Measurements from ENCODE around the gene SIRT1.

Gene SIRT1

DNA sequence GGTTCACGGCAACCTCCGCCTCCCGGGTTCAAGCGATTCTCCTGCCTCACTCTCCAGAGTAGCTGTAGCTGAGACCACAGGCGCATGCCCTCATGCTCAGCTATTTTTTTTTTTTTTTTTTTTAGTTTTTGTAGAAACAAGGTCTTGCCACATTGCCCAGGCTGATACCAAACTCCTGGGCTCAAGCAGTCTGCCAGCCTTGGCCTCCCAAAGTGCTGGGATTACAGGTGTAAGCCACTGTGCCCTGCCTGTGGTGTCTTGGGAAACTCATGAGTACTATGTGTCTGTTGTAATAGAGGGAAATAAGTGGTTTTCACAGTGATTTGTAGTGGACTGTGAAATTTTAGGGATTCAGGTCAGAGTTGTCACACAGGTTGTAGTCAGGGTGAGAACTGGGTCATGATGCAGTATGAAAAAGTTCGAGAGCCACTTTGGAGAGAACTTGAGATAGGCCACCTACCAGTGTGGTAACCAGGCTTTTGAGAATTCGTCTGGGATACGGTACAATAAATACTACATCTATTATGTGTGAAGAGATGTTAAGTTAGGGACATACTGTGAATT is 30.4 kb downstream of the SIRT1 start:
- H3K9me3 Mint-ChIP-seq, result no peaks in the 10 kb centered on the region
- H3K36me3 Mint-ChIP-seq (ENCODE audit: low read depth), result peaks cover 55% of the 10 kb centered on the region
- no peaks in the 10 kb centered on the region for H3K27me3 Mint-ChIP-seq
- H3K27ac Mint-ChIP-seq, result no peak overlapping the region
- H3K4me3 Mint-ChIP-seq, result no peak overlapping the region
- peaks cover 17% of the 10 kb centered on the region for H3K4me1 Mint-ChIP-seq (ENCODE audit: low read depth)

DNA sequence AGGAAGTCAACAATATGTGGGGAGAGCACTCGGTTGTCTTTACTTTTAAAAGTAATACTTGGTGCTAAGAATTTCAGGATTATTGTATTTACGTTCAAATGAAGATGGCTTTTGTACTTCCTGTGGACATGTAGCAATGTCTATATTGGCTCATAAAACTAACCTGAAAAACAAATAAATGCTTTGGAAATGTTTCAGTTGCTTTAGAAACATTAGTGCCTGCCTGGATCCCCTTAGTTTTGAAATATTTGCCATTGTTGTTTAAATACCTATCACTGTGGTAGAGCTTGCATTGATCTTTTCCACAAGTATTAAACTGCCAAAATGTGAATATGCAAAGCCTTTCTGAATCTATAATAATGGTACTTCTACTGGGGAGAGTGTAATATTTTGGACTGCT is 32.7 kb downstream of the SIRT1 start:
- Mint-ChIP-seq H3K36me3 (ENCODE audit: low read depth) (peaks cover 49% of the 10 kb centered on the region), H3K27me3 (no peaks in the 10 kb centered on the region), H3K4me3 (no peak overlapping the region), H3K27ac (peak overlapping the region; percentile 41), H3K9me3 (no peaks in the 10 kb centered on the region), H3K4me1 (ENCODE audit: low read depth) (peaks cover 11% of the 10 kb centered on the region)

DNA sequence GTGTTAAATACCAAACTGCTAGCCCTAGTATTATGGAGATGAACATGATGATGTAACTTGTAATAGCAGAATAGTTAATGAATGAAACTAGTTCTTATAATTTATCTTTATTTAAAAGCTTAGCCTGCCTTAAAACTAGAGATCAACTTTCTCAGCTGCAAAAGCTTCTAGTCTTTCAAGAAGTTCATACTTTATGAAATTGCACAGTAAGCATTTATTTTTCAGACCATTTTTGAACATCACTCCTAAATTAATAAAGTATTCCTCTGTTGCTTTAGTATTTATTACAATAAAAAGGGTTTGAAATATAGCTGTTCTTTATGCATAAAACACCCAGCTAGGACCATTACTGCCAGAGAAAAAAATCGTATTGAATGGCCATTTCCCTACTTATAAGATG is 33.2 kb downstream of the SIRT1 start:
- Mint-ChIP-seq H3K9me3 (no peaks in the 10 kb centered on the region), H3K4me3 (no peak overlapping the region), H3K4me1 (ENCODE audit: low read depth) (peaks cover 5% of the 10 kb centered on the region), H3K36me3 (ENCODE audit: low read depth) (peaks cover 44% of the 10 kb centered on the region), H3K27ac (no peak overlapping the region), H3K27me3 (no peaks in the 10 kb centered on the region)

DNA sequence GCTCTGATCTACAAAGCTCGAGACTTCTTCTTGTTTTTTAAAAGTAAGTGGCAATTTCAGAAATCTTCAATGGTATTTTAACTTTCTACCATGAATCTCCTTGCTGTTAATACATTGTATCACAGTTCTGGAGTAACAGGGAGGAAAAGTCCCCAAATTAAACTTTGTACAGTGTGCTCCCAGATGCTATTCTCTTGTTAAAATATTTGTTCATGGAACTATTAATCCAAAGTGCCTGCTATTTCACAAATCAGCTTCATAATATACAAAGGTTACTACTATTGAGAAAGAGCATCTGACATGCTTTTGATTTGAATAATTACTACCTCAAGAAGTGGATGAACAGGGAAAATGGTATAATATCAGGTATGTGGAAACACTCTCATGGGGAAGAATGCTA is 36.6 kb downstream of the SIRT1 start:
- no peak overlapping the region for H3K27ac Mint-ChIP-seq
- H3K4me1 Mint-ChIP-seq (ENCODE audit: low read depth), result no peaks in the 10 kb centered on the region
- no peaks in the 10 kb centered on the region for H3K27me3 Mint-ChIP-seq
- no peaks in the 10 kb centered on the region for H3K9me3 Mint-ChIP-seq
- H3K4me3 Mint-ChIP-seq, result no peak overlapping the region
- H3K36me3 Mint-ChIP-seq (ENCODE audit: low read depth), result peaks cover 19% of the 10 kb centered on the region

DNA sequence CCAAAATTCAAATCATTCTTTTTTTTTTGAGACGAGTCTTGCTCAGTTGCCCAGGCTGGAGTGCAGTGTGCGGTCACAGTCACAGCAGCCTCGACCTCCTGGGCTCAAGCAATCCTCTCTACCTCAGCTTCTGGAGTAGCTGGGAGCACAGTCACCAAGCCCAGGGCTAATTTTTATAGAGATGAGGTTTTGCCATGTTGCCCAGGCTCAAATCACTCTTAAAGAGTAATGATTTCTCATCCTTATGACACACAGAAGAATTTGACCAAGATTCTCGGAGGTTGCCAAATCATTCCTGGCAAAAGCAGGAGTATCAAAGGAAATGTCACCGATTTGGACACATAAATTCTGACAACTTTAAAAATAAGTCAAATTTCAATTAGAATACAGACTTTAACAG is 39.1 kb downstream of the SIRT1 start:
- Mint-ChIP-seq H3K9me3 (no peaks in the 10 kb centered on the region), H3K27ac (no peak overlapping the region), H3K36me3 (ENCODE audit: low read depth) (peaks cover 15% of the 10 kb centered on the region), H3K4me1 (ENCODE audit: low read depth) (no peaks in the 10 kb centered on the region), H3K27me3 (no peaks in the 10 kb centered on the region), H3K4me3 (no peak overlapping the region)

DNA sequence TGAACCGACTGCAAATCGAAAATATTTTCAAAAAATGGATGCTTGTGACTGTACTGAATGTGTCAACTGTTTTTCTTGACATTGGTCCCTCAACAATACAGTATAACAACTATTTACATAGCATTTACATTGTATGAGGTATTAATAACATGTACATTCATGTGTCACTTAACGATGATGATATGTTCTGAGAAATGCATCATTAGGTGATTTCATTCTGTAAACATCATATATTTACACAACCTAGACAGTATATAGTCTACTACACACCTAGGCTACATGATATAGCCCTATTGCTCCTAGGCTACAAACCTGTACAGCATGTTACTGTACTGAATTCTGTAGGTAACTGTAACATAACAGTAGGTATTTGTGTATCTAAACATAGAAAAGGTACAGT is 39.7 kb downstream of the SIRT1 start:
- Mint-ChIP-seq H3K4me3 (no peak overlapping the region), H3K27me3 (no peaks in the 10 kb centered on the region), H3K4me1 (ENCODE audit: low read depth) (no peaks in the 10 kb centered on the region), H3K36me3 (ENCODE audit: low read depth) (peaks cover 14% of the 10 kb centered on the region), H3K9me3 (no peaks in the 10 kb centered on the region), H3K27ac (no peak overlapping the region)

DNA sequence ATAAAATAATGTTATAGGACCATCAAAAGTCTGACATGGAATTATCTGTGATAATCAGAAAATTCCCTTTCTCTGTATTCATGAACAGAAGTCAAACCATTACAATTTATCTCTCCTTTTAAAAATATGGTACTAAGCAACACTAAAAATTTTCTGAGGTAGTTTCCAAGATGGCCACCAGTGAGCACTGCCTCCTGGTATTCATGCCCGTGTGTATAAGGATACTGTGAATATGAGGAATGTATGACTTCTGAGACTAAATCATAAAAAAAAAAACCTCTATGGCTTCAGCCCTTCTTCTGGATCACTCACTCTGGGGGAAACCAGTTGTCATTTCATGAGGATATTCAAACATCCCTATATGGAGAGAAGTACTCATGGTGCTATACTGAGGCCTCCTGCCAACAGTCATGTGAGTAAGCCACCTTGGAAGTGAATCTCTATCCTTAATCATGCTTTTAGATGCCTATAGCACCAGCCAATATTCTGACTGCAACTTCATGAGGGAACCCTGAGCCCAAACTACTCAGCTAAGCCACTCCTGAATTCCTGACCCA is 41.1 kb downstream of the SIRT1 start:
- Mint-ChIP-seq H3K36me3 (ENCODE audit: low read depth) (peaks cover 18% of the 10 kb centered on the region), H3K4me1 (ENCODE audit: low read depth) (no peaks in the 10 kb centered on the region), H3K4me3 (no peak overlapping the region), H3K9me3 (no peaks in the 10 kb centered on the region), H3K27me3 (no peaks in the 10 kb centered on the region), H3K27ac (no peak overlapping the region)

DNA sequence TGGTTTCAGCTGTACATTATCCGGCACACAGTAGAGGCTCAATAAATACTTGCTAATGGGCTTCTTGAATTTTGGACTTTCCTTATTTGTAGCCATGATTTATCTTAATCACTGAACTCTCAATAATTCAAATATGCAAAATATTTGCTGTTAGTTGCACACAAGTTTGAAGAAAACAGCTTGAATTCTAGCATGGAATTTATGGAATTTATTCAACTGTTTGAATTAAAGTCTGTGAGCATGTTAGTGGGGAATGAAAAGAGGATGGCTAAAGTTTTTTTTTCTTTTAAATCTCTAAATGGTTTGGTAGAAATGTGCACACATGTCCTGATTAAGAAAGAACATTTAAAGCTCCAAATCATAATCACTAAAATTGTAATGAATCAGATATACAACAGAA is 42.5 kb downstream of the SIRT1 start:
- H3K4me3 Mint-ChIP-seq, result no peak overlapping the region
- H3K36me3 Mint-ChIP-seq (ENCODE audit: low read depth), result peaks cover 12% of the 10 kb centered on the region
- no peak overlapping the region for H3K27ac Mint-ChIP-seq
- H3K27me3 Mint-ChIP-seq, result no peaks in the 10 kb centered on the region
- H3K9me3 Mint-ChIP-seq, result no peaks in the 10 kb centered on the region
- H3K4me1 Mint-ChIP-seq (ENCODE audit: low read depth), result no peaks in the 10 kb centered on the region

DNA sequence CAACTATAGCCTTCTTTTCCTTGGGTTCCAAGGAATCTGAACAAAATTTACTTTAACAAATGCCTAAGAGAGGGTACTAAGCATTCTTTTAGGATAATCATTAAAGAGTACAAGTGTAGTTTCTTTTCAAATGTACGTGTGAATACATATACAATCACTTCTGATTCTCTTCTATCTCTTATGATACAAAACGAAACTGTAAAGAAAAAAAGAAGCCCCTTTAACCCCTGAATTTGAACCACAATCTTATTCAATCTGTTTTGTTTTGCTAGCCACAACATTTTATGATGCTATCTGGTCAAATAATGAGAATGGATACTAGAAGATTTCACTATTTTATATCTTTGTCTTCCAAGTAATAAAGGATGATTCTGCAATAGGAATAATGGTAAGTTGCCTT is 48.7 kb downstream of the SIRT1 start:
- no peaks in the 10 kb centered on the region for H3K4me1 Mint-ChIP-seq (ENCODE audit: low read depth)
- H3K36me3 Mint-ChIP-seq (ENCODE audit: low read depth), result peaks cover 38% of the 10 kb centered on the region
- H3K27ac Mint-ChIP-seq, result peak overlapping the region; percentile 55
- H3K27me3 Mint-ChIP-seq, result no peaks in the 10 kb centered on the region
- H3K9me3 Mint-ChIP-seq, result no peaks in the 10 kb centered on the region
- H3K4me3 Mint-ChIP-seq, result no peak overlapping the region

DNA sequence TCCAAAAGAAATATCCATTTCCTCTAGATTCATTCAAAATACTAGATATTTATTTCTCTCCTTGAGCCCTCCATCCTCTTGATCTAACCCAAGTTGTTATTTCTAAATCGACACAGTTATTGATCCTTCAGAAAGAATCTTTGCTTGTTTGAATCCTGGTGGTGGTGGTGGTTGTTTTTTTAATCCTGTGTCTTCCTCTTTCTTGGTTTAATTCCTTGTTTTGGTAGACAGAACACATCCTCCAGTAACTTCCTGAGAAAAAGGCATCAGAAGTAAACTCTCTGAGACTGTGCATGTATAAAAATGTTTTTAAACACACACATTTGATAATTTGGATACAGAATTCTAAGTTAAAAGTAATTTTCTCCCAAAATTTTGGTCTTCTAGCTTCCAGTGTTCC is 49.9 kb downstream of the SIRT1 start:
- Mint-ChIP-seq H3K27ac (no peak overlapping the region), H3K9me3 (no peaks in the 10 kb centered on the region), H3K4me1 (ENCODE audit: low read depth) (no peaks in the 10 kb centered on the region), H3K36me3 (ENCODE audit: low read depth) (peaks cover 42% of the 10 kb centered on the region), H3K27me3 (no peaks in the 10 kb centered on the region), H3K4me3 (no peak overlapping the region)

DNA sequence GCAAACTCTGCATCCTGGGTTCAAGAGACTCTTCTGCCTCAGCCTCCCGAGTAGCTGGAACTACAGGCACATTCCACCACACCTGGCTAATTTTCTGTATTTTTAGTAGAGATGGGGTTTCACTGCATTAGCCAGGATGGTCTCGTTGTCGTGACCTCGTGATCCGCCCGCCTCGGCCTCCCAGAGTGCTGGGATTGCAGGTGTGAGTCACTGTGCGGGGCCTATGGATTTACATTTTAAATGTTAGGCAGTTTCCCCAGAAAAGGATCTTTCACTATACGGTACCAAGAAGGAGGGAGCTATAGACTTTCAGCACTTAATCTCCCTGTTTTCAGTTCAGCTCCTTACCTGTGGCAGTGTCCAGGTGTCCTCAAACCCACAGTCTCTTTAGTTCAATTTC is 50.8 kb downstream of the SIRT1 start:
- peaks cover 41% of the 10 kb centered on the region for H3K36me3 Mint-ChIP-seq (ENCODE audit: low read depth)
- H3K9me3 Mint-ChIP-seq, result no peaks in the 10 kb centered on the region
- no peak overlapping the region for H3K4me3 Mint-ChIP-seq
- no peaks in the 10 kb centered on the region for H3K27me3 Mint-ChIP-seq
- H3K4me1 Mint-ChIP-seq (ENCODE audit: low read depth), result no peaks in the 10 kb centered on the region
- H3K27ac Mint-ChIP-seq, result no peak overlapping the region

DNA sequence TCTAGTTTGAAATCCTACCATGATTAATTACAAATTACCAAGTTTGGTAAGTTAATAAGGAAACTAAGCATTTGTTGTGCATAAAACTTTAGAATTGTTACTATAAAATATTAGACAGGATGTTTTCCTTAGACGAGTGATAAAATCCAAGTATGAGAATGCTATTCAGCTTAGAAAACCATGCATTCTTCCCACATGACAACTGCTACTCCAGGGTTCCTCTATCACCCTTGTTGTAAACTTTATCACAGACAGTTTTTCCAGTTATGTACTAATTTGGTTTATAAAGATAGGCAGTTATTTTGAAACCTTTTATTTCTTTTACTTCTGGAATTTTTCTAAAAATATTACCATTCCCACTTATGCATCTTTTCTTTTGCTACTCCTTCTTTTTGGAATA is 52.0 kb downstream of the SIRT1 start:
- no peaks in the 10 kb centered on the region for H3K9me3 Mint-ChIP-seq
- no peaks in the 10 kb centered on the region for H3K4me1 Mint-ChIP-seq (ENCODE audit: low read depth)

DNA sequence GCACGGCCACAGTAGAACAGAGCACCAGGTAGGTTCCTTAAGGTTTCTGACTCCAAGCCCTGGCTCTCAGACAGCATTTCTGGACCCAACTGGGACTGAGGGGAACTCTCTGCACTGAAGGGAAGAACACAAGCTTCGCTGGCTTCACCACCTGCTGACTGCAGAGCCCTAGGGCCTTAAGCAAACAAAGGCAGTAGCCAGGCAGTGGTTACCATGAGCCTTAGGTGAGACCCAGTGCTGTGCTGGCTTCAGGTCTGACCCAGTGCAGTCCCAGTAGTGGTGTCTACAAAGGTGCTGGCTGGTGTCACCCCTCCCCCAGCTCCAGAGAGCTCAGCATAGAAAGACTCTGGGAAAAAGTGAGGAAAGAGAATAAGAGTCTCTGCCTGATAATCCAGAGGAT is 59.5 kb downstream of the SIRT1 start:
- H3K27ac Mint-ChIP-seq, result no peak overlapping the region
- H3K4me1 Mint-ChIP-seq (ENCODE audit: low read depth), result no peaks in the 10 kb centered on the region
- H3K36me3 Mint-ChIP-seq (ENCODE audit: low read depth), result peaks cover 44% of the 10 kb centered on the region
- H3K9me3 Mint-ChIP-seq, result peaks cover 11% of the 10 kb centered on the region
- H3K27me3 Mint-ChIP-seq, result no peaks in the 10 kb centered on the region
- H3K4me3 Mint-ChIP-seq, result no peak overlapping the region

More for the DNA sequence above, 52.0 kb downstream of the SIRT1 start:
- no peak overlapping the region for H3K27ac Mint-ChIP-seq
- H3K27me3 Mint-ChIP-seq, result no peaks in the 10 kb centered on the region
- H3K36me3 Mint-ChIP-seq (ENCODE audit: low read depth), result peaks cover 41% of the 10 kb centered on the region
- H3K4me3 Mint-ChIP-seq, result no peak overlapping the region

DNA sequence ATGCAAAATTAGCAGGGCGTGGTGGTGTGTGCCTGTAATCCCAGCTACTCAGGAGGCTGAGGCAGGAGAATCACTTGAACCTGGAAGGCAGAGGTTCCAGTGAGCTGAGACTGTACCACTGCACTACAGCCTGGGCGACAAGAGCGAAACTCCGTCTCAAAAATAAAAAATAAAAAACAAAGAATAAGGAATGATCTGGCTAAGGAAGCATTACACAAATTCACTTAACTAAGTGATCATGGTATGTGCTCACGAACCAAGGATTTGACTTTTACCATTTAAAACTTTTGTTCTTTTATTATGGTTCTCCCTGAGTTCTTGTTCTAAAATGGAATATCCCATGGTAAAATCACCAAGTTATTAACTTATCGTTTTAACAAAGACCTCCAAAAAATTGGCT is 71.2 kb downstream of the SIRT1 start:
- no peaks in the 10 kb centered on the region for H3K4me1 Mint-ChIP-seq (ENCODE audit: low read depth)
- H3K27me3 Mint-ChIP-seq, result no peaks in the 10 kb centered on the region
- H3K27ac Mint-ChIP-seq, result no peak overlapping the region
- H3K36me3 Mint-ChIP-seq (ENCODE audit: low read depth), result peaks cover 36% of the 10 kb centered on the region
- H3K4me3 Mint-ChIP-seq, result no peak overlapping the region
- no peaks in the 10 kb centered on the region for H3K9me3 Mint-ChIP-seq

DNA sequence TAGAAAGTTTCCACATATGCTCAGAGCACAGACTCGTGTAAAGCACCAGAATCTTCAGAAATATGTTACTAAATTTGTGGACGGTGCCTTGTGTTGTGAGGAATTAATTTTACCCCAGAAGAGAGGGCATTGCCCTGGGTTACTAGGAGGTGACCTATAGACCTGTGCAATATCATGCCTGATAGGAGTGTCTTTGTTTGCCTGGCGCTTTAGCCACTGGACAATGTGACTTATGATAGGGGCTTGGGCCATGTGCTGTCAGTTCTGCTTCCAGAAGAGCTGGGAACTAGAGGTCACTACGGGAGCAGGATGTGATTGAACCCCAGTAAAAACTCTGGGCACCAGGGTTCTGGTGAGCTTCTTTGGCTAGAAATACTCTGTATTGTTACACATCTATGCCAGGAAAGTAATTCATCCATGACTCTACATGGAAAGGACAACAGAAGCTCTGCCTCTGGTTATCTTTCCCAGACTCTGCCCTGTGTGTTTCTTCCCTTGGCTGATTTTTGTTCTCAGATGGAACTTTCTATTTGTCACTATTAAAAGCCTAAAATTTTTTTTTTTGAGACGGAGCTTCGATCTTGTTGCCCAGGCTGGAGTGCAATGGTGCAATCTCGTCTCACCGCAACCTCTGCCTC is 75.5 kb downstream of the SIRT1 start:
- Mint-ChIP-seq H3K27me3 (no peaks in the 10 kb centered on the region), H3K27ac (no peak overlapping the region), H3K4me1 (ENCODE audit: low read depth) (no peaks in the 10 kb centered on the region), H3K4me3 (no peak overlapping the region), H3K36me3 (ENCODE audit: low read depth) (peaks cover 32% of the 10 kb centered on the region), H3K9me3 (no peaks in the 10 kb centered on the region)

DNA sequence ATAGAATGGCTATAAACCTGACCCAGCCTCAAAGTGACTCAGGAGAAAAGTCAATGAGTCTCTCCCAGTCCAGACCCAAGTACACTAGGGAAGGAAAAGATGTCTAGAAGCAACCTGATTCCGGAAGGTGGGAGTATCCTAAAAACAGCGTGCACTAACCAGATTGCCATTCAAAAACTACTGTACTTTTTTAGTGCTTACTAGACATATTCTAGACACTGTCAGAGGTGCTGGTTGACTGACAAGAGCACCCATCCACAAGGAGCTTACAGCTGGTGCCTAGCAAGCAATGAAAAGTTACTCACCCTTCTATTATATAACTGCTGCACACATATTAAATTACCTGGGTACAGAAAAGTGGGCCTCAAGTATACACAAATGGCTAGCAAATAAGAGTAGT is 81.0 kb downstream of the SIRT1 start:
- H3K4me3 Mint-ChIP-seq, result no peak overlapping the region
- H3K4me1 Mint-ChIP-seq (ENCODE audit: low read depth), result no peaks in the 10 kb centered on the region
- no peak overlapping the region for H3K27ac Mint-ChIP-seq
- H3K27me3 Mint-ChIP-seq, result no peaks in the 10 kb centered on the region
- H3K9me3 Mint-ChIP-seq, result no peaks in the 10 kb centered on the region
- peaks cover 59% of the 10 kb centered on the region for H3K36me3 Mint-ChIP-seq (ENCODE audit: low read depth)

All from stimulated activated naive CD8-positive, alpha-beta T cell treated with anti-CD3 and anti-CD28 coated beads, Interleukin-15, Interleukin-2, amounts not matched to agents 100 ng/mL and 50 ng/mL, for 24 hours (primary cell).